HG02870 (cell line): Measurements from ENCODE around the gene FOXRED1.
"Not testable (repeated sequence)": the region's sequence is repeated elsewhere in the genome, so short reads cannot be mapped to it uniquely, and the experiment has no call there.

Experiments
- ATAC-seq: cut with Tn5 transposase; IDR thresholded peaks from one replicate; pipeline ENCODE4 v1.9.1; 2021; ENCODE audit warnings: mild to moderate bottlenecking, moderate library complexity; ENCODE audit not compliant: unreplicated experiment

FOXRED1 gene

DNA sequence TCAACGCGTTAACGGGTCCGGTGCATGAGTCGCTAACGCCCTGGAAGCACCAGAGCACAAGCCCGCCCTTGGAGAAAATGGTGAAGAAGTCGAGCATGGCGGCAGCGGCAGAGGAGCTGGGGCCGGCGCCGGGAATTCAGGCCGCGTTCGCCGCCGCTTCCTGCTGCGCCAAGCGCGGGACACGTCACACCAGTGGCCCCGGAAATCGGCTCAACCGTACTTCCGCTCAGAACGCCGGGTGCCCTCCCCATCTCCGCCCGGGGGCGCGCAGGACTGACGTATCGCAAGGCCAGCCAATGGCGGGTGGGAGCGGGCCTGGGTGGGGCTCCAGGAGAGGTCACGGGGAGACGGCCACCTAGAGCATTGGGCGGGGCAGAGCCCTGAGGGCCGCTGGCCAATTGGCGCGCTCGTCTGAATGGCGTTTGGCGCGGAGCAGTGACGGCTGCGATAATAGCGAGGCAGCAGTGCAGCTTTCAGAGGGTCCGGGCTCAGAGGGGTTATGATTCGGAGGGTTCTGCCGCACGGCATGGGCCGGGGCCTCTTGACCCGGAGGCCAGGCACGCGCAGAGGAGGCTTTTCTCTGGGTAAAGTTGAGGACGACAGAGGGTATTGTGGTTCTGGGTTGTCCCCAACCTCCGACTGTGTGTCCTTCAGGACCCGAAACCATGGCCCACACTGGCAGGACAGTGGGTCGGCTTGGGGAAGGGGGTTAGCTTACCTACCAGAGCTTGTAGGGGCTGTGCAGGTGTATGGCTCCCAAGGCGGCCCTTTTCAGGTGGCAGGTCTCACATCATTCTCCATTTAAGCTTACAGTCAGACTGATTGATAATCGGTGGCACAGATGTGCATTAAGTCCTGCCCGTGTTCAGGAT is at the start of gene FOXRED1, which contains the start of gene SRPRA:
Gene FOXRED1, plus strand, starts transcription at position 447 of the 872 bp plus-strand sequence. Its CDS starts 53 bp downstream, at position 500.
Gene SRPRA, minus strand, starts transcription at position 188 of the 872 bp plus-strand sequence. Its CDS starts 91 bp downstream, at position 97.
- ATAC-seq, result peak; percentile 97

DNA sequence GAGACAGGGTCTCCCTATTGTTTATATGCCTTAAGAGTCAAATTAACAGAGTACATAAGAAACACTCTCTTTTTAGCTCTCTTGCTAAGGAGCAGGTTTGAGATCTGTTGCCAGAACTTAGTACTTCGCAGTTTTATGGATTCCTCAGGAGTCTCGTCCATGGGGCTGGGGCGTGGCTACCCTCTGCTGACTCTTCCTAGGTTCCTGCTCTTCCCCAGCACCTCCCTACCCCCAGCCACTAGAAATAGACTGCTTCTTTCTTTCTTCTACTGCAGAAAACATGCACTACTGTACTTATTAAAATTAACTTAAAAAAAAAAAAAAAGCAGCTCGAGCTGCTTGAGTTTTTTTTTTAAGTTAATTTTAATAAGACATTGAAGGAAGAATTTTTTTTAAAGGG is 49.4 kb upstream of the FOXRED1 start:
- no peak for ATAC-seq

- no peak for ATAC-seq
These were observed 44.2 kb upstream of the FOXRED1 start for GRCh38 chr11:126224647-126225294.

- ATAC-seq, result no peak
These were observed 43.7 kb upstream of the FOXRED1 start for GRCh38 chr11:126225295-126225665.

DNA sequence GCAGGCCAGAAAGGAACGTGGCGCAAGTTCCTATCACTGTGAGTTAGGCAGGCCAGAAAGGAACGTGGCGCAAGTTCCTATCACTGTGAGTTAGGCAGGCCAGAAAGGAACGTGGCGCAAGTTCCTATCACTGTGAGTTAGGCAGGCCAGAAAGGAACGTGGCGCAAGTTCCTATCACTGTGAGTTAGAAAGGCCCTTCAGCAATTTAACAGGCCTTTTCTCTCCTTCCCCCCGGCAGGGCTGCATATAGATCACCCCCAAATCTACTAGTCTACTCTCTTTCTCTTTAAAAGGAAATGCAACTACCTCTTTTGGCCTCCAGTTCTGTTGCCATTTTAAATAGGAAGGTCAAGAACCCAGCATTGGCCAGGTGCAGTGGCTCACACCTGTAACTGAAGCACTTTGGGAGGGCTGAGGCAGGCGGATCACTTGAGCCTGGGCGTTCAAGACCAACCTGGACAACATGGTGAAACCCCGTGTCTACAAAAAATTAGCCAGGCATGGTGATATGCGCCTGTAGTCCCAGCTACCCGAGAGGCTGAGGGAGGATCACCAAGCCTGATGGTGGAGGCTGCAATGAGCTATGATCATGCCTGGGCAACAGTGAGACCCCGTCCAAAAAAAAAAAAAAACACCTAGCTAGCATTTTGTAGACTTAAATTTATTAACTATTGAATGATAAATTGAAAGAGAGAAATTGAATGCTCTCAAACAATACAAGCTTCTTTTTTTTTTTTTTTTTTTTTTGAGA is 42.4 kb upstream of the FOXRED1 start:
- no peak for ATAC-seq

DNA sequence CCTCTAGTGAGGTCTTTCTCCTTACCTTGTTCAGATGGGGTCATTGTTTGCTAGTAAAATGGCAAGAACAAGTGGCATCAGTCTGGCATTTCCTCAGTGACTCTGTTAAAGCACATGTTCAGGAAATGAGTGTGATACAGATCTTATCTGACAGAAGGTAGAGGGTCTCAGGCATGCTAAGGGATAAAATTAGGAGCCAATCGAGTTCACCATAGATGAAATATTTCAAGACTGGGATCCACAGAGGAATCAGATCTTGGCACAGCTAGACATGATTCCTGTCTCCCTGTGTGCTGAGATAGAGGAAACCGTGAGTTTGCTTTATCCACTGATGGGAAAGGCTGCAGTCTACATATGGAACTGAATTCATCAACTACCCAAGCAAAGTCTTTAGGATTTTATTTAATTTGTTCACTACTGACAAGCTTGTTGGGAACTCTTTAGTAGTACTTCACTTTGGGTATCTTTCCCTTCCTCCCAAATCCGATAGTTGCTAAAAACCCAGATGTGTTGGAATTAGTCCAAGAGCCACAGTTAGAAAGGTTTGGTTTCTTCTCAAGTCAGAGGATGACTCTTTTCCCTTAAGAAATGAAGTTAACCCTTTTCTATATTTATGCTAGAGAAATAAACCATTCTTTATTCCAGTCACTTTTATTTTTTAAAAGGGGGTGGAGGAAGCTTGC is 39.0 kb upstream of the FOXRED1 start:
- no peak for ATAC-seq

- no peak for ATAC-seq
These were observed 37.1 kb upstream of the FOXRED1 start for GRCh38 chr11:126231725-126232459.

DNA sequence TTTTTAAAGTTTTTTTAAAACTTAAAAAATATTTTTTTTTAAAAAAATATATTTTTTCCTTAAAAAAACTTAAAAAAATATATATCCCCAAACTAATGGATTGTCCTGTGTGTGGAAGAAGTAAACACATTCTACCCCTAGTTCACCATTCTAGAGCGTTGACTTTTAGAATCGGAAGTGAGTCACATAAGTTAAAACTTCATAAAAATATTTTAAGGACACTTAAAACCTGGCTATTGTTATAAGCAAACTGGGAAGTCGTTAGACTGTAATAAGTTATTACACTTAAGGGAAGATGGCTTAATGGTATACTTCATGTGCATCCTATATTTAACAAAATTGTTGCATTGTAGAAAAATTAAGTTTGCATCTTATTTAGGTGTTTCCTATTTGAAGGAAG is 36.3 kb upstream of the FOXRED1 start:
- no peak for ATAC-seq

- no peak for ATAC-seq
These were observed 35.6 kb upstream of the FOXRED1 start for GRCh38 chr11:126233391-126233790.

DNA sequence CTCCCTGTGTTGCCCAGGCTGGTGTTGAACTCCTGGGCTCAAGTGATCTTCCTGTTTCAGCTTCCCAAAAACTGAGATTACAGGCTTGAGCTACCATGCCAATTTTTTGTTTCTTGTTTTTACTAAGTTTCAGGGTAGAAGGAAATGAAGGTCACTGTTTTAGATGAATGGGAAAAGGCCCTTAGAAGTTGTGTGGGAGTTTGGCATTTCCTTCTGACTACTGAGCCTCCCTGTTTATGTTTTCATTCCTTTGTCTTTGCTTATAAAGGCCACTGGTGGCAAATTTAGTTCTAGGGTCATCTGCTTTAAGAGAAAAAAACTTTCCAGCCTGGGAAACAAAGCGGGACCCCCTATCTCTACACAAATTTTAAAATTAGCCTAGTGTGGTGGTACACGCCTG is 22.3 kb upstream of the FOXRED1 start:
- no peak for ATAC-seq

DNA sequence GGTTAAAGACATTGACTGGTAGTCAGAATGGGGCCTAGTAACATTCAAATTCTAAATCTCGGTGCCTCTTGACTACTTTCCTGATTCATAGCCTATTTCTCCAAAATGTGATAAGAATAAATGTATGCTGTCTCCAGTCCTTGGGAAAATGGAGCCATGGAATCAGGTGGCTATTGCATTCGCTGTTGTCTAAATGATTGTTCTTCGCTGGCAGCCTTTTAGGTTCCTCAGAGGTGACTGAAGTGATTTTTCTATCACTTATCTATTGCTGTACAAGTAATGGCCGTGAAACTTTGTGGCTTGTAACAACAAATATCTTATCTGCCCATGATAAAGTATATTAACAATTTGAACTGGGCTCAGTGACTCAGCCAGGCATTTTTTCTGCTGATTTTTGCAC is 15.7 kb upstream of the FOXRED1 start:
- no peak for ATAC-seq

DNA sequence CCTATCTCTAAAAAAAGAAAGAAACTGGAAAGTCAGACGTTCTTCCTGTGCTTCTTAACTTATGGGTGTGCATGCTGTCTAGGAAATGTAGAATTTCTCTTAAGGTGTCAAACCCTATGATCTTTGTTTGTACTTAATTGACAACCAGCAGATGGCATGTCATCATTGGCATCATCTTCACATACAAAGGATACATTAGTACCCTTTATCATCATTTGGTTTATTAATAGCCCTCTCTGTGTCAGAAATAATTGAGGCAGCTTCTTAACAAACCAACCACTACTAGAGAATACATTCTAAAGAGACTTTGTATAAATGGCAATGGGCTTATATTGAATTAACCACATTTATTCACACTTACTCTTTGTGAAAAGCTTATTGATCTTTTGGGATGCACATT is 14.1 kb upstream of the FOXRED1 start:
- no peak for ATAC-seq

GRCh38 chr11:126255507-126255906 is 13.4 kb upstream of the FOXRED1 start:
- ATAC-seq, result not testable (repeated sequence)

- no peak for ATAC-seq
These were observed 12.7 kb upstream of the FOXRED1 start for GRCh38 chr11:126256216-126256615.

DNA sequence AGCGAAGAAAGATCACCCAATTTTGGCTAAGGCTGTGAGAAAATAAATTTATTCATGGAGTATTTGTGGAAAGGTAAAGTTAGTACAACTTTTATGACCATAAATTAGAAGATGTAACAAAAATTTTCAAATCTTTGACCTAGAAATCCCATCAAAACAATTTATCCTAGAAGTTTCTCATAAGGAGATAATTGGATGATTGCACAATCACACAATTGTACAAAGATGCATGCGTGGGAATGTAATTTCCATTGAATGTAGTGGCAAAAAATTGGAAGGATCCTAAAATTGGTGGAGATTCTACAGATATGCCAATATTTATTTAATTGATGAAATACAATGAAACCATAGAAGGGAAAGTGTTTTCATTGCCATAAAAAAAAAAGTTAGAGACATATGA is 11.8 kb upstream of the FOXRED1 start:
- no peak for ATAC-seq

GRCh38 chr11:126257764-126258163 is 11.2 kb upstream of the FOXRED1 start:
- no peak for ATAC-seq

DNA sequence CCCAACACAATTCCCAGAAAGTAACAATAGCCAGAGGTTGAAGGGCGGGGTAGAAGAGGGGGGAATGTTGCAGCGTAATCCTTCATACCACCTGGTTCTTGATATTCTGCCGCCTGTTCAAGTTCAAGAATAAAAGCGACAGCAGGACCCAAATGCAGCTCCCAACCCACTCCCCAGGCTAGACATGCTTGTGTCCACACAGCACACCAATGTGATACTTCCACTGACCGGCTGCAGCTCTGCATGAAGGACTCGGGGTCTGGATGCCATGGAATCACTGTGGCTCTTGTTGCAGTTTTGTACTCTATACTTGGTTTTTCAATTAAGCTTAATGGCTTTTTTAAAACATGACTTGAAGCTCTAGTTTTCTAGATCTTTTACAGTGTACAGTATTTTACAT is 6.7 kb upstream of the FOXRED1 start:
- no peak for ATAC-seq

GRCh38 chr11:126263489-126263888 is 5.5 kb upstream of the FOXRED1 start:
- no peak for ATAC-seq

DNA sequence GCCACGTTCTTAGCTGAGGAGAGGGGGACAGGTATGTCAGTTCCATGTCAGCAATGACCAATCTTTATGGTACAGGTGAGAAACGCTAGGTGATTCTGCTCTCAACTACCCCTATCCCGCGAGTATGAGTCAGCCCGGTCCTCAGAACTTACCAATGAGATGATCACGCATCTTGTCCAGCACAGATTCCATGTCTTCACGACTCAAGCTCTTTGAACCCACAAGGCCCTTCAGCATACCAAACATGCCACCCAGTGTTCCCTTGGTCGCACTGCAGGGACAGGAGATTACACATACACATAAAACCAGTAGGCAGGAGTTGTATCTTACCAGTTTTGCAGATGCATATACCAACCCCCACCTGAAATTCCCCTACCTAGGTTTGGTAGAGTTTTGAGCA is 3.1 kb upstream of the FOXRED1 start:
- ATAC-seq, result no peak

DNA sequence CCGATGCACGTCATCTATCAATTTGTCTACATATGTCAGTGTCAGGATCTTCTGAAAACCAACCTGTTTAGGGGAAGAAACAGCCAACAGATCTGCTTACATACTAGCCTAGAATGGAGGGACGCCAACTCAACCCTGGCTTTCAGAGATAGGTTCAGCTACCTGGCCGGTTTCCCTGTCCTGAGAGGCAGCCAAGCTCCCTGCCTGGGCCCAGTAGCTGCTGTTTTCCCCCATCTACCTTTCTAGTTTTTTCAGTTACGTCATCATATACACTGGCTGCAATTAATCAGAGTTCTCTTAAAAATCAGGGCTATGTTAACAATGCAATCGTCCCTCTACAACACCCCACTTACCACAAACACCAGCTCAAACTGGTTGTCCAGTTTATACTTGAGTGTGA is 1.3 kb upstream of the FOXRED1 start:
- no peak for ATAC-seq
